ENCODE results near the gene PCID2.
A peak's percentile ranks its signal among the peaks of the same experiment; 100 is the strongest.

PCID2 gene

DNA sequence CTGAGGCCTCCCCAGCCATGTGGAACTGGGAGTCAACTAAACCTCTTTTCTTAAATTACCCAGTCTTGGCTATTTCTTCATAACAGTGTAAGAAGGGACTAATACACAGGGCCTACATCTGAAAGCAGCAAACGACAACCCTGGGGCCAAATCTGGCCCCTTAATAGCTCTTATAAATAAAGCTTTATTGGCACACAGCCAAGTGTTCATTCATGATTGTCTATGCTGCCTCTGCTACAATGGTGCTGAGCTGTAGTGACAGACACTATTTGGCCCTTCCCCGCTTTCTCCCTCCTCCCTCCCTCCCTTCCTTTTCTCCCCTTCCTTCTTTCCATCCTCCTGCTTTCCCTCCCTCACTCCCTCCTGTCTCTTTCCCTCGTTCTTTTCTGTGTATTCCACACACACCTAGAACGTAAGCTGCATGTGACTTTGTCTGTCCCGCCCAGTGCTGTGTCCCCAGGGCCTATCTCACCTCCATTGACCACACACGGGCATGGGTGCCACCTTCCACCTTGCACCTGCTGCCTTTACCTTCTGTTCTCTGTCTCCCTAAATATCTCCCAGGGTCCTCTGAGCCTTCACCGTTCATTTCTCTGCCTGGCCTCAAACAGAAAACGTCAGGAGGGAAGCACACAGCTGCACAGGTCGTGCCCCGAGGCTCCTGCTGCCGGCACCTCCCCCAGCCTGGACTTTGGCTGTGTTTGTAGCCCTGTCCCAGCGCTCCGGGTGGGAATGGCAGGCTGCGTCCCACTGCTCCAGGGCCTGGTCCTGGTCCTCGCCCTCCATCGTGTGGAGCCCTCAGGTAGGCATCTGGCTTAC lies 50.3 kb downstream of the PCID2 start, which contains the start of gene PROZ:
TSS of gene PROZ (plus strand) at position 720 of the 819 bp plus-strand sequence. CDS start at position 733, 13 bp downstream.
- TF ChIP-seq, protein P1, sequence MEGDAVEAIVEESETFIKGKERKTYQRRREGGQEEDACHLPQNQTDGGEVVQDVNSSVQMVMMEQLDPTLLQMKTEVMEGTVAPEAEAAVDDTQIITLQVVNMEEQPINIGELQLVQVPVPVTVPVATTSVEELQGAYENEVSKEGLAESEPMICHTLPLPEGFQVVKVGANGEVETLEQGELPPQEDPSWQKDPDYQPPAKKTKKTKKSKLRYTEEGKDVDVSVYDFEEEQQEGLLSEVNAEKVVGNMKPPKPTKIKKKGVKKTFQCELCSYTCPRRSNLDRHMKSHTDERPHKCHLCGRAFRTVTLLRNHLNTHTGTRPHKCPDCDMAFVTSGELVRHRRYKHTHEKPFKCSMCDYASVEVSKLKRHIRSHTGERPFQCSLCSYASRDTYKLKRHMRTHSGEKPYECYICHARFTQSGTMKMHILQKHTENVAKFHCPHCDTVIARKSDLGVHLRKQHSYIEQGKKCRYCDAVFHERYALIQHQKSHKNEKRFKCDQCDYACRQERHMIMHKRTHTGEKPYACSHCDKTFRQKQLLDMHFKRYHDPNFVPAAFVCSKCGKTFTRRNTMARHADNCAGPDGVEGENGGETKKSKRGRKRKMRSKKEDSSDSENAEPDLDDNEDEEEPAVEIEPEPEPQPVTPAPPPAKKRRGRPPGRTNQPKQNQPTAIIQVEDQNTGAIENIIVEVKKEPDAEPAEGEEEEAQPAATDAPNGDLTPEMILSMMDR (IDR thresholded peaks at IDR 0.05; ENCODE audit: low read depth, low read length) = no peak
- no peak for TF ChIP-seq MYC (IDR thresholded peaks at IDR 0.05; ENCODE audit: low read depth, low read length)
- TF ChIP-seq POLR2A (IDR thresholded peaks at IDR 0.05; ENCODE audit: extremely low read depth, insufficient read length) = no peak
- TF ChIP-seq, protein P2, sequence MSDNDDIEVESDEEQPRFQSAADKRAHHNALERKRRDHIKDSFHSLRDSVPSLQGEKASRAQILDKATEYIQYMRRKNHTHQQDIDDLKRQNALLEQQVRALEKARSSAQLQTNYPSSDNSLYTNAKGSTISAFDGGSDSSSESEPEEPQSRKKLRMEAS (IDR thresholded peaks at IDR 0.05; ENCODE audit: low read depth, low read length) = no peak
- no peak for DNase-seq (ENCODE audit: low read depth)
- no peak within 1 kb of the TSS for H3K4me3 ChIP-seq (ENCODE audit: low read depth, low read length)

DNA sequence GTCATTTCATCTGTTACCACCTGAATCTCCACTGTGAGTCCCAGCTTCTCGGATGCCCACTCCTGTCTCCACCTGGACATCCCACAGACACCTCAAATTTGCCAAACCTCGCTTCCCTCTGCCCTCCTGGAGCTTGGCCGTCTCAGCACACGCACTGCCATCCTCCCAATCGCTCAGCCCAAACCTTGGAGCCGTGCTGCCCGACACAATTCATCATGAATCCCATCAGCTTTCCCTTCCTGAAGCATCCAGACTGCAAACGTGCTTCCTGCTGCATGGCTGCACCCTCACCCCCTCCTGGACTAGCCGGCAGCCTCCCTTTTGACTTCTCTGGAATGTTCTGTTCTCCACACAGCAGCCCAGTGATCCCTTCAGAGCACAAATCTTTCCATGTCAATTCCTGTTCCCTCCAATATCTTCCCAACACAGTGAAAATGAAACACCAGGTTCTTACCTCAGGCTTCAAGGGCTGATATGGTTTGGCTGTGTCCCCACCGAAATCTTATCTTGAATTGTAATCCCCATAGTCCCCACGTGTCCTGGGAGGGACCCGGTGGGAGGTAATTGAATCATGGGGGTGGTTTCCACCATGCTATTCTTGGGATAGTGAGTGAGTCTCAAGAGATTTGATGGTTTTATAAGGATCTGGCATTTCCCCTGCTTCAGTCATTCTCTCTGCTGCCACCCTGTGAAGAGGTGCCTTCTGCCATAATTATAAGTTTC lies 51.1 kb downstream of the PCID2 start:
- no peak for DNase-seq (ENCODE audit: low read depth)
- TF ChIP-seq, protein P1 (IDR thresholded peaks at IDR 0.05; ENCODE audit: low read depth, low read length) = no peak
- no peak for TF ChIP-seq POLR2A (IDR thresholded peaks at IDR 0.05; ENCODE audit: extremely low read depth, insufficient read length)
- TF ChIP-seq MYC (IDR thresholded peaks at IDR 0.05; ENCODE audit: low read depth, low read length) = no peak
- TF ChIP-seq, protein P2 (IDR thresholded peaks at IDR 0.05; ENCODE audit: low read depth, low read length) = no peak
- H3K4me3 ChIP-seq (ENCODE audit: low read depth, low read length) = no peak overlapping the region

DNA sequence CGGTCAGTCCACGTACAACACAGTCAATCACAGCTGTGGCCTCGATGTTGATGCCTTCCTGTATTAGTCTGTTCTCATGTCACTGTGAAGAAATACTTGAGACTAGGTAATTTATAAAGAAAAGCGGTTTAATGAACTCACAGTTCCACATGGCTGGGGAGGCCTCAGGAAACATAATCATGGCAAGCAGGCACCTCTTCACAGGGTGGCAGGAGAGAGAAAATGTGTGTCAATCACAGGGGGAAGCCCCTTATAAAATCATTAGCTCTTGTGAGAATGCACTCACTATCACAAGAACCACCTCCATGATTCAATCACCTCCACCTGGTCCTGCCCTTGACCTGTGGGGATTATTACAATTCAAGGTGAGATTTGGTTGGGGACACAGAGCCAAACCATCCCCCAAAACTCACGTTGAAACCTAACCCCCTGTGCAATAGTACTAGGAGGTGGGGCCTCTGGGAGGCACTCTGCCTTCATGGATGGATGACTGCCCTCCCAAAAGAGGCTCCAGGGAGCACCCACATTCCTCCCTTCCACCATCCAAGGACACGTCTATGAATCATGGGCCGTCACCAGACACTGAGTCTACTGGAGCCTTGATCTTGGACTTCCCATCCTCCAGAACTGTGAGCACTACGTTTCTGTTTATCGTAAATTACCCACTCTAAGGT lies 52.4 kb downstream of the PCID2 start:
- no peak overlapping the region for H3K4me3 ChIP-seq (ENCODE audit: low read depth, low read length)
- TF ChIP-seq, protein P1 (IDR thresholded peaks at IDR 0.05; ENCODE audit: low read depth, low read length) = no peak
- TF ChIP-seq POLR2A (IDR thresholded peaks at IDR 0.05; ENCODE audit: extremely low read depth, insufficient read length) = no peak
- no peak for TF ChIP-seq MYC (IDR thresholded peaks at IDR 0.05; ENCODE audit: low read depth, low read length)
- TF ChIP-seq, protein P2 (IDR thresholded peaks at IDR 0.05; ENCODE audit: low read depth, low read length) = no peak
- DNase-seq (ENCODE audit: low read depth) = no peak

DNA sequence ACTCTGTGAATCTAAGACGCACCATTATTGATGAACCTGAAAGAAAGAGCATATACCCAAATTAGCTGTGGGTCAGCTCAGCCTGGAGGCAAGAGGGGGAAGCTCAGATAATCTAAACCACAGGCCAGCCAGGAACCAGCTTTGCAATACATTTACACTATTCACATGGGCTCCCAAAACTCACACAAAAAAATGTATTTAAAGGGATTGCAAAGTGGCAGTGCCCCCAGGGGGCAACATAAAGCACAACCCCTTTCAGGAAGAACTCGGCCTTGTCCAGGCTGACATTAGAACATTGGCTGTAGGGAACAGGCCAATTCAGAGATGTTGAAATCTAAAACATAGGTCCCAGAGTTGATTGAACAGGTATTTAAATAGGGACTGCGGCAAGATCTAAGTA lies 53.3 kb downstream of the PCID2 start:
- DNase-seq (ENCODE audit: low read depth) = peak; percentile 42
- no peak for TF ChIP-seq POLR2A (IDR thresholded peaks at IDR 0.05; ENCODE audit: extremely low read depth, insufficient read length)
- no peak for TF ChIP-seq MYC (IDR thresholded peaks at IDR 0.05; ENCODE audit: low read depth, low read length)
- TF ChIP-seq, protein P2 (IDR thresholded peaks at IDR 0.05; ENCODE audit: low read depth, low read length) = no peak
- TF ChIP-seq, protein P1 (IDR thresholded peaks at IDR 0.05; ENCODE audit: low read depth, low read length) = no peak
- no peak overlapping the region for H3K4me3 ChIP-seq (ENCODE audit: low read depth, low read length)
